Activated CD8-positive, alpha-beta memory T cell treated with anti-CD3 and anti-CD28 coated beads for 36 hours (primary cell): ENCODE results near the gene SHANK1. TPM values are rescaled to one million over a fixed set of nuclear protein-coding genes. Genes with fewer than 3 reads are reported as not detected.

ENCODE experiments used
- CTCF ChIA-PET: fragments of 350-600 bp; sonication (Branson Sonifier 250); formaldehyde crosslinking; loops from one replicate; lab custom pipeline; 2021; ENCODE audit warnings: antibody characterized with exemption; lab: Charles Lee
- POLR2A ChIA-PET: fragments of 350-600 bp; sonication (Branson Sonifier 250); formaldehyde crosslinking; loops from one replicate; lab custom pipeline; 2021; ENCODE audit warnings: antibody characterized with exemption; lab: Charles Lee
- total RNA-seq, 2 experiments: library from RNA; stranded (reverse); gene quantifications; one replicate each; pipeline ENCODE4 v1.2.3, GENCODE V29; 2021

SHANK1 gene
- total RNA-seq, 2 experiments from 2014 or later: not detected

- ChIA-PET POLR2A (no interaction called here), CTCF (no interaction called here)
These were observed 2.4 kb downstream of the SHANK1 start for GRCh38 chr19:50717026-50717723.

- ChIA-PET CTCF (no interaction called here), POLR2A (interaction anchor here (0.6 kb wide), 1 partner anchor 73 kb away, joined by 5 read pairs; no protein-coding TSS in a partner anchor)
These were observed 3.2 kb downstream of the SHANK1 start for GRCh38 chr19:50716178-50717025.

- CTCF ChIA-PET: no interaction called here
- POLR2A ChIA-PET: no interaction called here
These were observed 5.9 kb downstream of the SHANK1 start for GRCh38 chr19:50713556-50714236.

GRCh38 chr19:50712833-50713232, 6.8 kb downstream of the SHANK1 start:
- ChIA-PET POLR2A (no interaction called here), CTCF (no interaction called here)

- ChIA-PET CTCF (no interaction called here), POLR2A (no interaction called here)
These were observed 7.8 kb downstream of the SHANK1 start for GRCh38 chr19:50711805-50712204.

GRCh38 chr19:50711196-50711595, 8.4 kb downstream of the SHANK1 start:
- CTCF ChIA-PET: no interaction called here
- POLR2A ChIA-PET: no interaction called here

GRCh38 chr19:50710612-50711011, 9.0 kb downstream of the SHANK1 start:
- POLR2A ChIA-PET: no interaction called here
- CTCF ChIA-PET: no interaction called here

GRCh38 chr19:50710094-50710493, 9.5 kb downstream of the SHANK1 start:
- ChIA-PET POLR2A (no interaction called here), CTCF (no interaction called here)

- ChIA-PET POLR2A (no interaction called here), CTCF (no interaction called here)
These were observed 11.3 kb downstream of the SHANK1 start for GRCh38 chr19:50708179-50708879.

- ChIA-PET POLR2A (no interaction called here), CTCF (no interaction called here)
These were observed 13.2 kb downstream of the SHANK1 start for GRCh38 chr19:50706387-50706786.

- CTCF ChIA-PET: no interaction called here
These were observed 14.1 kb downstream of the SHANK1 start for GRCh38 chr19:50705422-50706019.

GRCh38 chr19:50703915-50704796, 15.4 kb downstream of the SHANK1 start:
- CTCF ChIA-PET: no interaction called here

More at GRCh38 chr19:50705422-50706019, 14.1 kb downstream of the SHANK1 start:
- POLR2A ChIA-PET: no interaction called here

GRCh38 chr19:50702871-50703829, 16.5 kb downstream of the SHANK1 start:
- POLR2A ChIA-PET: interaction anchor here (0.5 kb wide), 1 partner anchor 43 kb away, joined by 3 read pairs; no protein-coding TSS in a partner anchor
- CTCF ChIA-PET: interaction anchor here (0.6 kb wide), 1 partner anchor 11 kb away, joined by 4 read pairs; no protein-coding TSS in a partner anchor

More at GRCh38 chr19:50703915-50704796, 15.4 kb downstream of the SHANK1 start:
- POLR2A ChIA-PET: no interaction called here

- ChIA-PET POLR2A (no interaction called here), CTCF (interaction anchor here (1.1 kb wide), 1 partner anchor 75 kb away, joined by 3 read pairs; no protein-coding TSS in a partner anchor)
These were observed 17.3 kb downstream of the SHANK1 start for GRCh38 chr19:50702158-50702870.

- ChIA-PET CTCF (interaction anchor here (0.6 to 1.1 kb wide), 2 partner anchors 66 to 75 kb away, joined by 3 to 4 read pairs; no protein-coding TSS in a partner anchor), POLR2A (no interaction called here)
These were observed 18.1 kb downstream of the SHANK1 start for GRCh38 chr19:50701367-50701985.
